ENCODE results near the gene TMEM270.

The TMEM270 gene

DNA sequence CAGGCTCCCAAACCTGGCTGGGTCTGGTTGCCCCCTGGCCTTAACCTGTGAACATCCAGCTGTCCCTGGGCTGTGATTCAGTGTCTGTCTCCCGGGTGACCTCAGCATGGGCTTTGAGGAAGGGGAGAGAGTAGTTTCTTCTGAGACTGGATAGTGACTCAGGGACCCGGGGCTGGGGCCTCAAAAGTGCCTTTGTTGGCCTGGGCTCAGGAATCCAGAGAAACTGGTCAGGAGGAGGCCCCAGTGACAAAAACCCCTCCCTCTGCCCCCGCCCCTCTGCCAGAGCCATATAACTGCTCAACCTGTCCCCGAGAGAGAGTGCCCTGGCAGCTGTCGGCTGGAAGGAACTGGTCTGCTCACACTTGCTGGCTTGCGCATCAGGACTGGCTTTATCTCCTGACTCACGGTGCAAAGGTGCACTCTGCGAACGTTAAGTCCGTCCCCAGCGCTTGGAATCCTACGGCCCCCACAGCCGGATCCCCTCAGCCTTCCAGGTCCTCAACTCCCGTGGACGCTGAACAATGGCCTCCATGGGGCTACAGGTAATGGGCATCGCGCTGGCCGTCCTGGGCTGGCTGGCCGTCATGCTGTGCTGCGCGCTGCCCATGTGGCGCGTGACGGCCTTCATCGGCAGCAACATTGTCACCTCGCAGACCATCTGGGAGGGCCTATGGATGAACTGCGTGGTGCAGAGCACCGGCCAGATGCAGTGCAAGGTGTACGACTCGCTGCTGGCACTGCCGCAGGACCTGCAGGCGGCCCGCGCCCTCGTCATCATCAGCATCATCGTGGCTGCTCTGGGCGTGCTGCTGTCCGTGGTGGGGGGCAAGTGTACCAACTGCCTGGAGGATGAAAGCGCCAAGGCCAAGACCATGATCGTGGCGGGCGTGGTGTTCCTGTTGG, 30.0 kb upstream of the TMEM270 start, which contains the start of gene CLDN4:
Gene CLDN4 (plus strand): TSS at position 316 of the 903 bp plus-strand sequence. CDS start 206 bp downstream, at position 522.
- Histone ChIP-seq H3K36me3 (ENCODE audit: control insufficient read depth, insufficient read depth, low read length) (no peaks in the 10 kb centered on the region), H3K27me3 (replicated peaks; ENCODE audit: control insufficient read depth, insufficient read depth, low read length) (no peaks in the 10 kb centered on the region; the same call in 1 of the 2 replicates), H3K4me3 (replicated peaks; ENCODE audit: low read depth, low read length) (no peak within 1 kb of the TSS)
- DNase-seq (ENCODE audit: extremely low read depth, insufficient read length) = no peak
- TF ChIP-seq, protein P1, sequence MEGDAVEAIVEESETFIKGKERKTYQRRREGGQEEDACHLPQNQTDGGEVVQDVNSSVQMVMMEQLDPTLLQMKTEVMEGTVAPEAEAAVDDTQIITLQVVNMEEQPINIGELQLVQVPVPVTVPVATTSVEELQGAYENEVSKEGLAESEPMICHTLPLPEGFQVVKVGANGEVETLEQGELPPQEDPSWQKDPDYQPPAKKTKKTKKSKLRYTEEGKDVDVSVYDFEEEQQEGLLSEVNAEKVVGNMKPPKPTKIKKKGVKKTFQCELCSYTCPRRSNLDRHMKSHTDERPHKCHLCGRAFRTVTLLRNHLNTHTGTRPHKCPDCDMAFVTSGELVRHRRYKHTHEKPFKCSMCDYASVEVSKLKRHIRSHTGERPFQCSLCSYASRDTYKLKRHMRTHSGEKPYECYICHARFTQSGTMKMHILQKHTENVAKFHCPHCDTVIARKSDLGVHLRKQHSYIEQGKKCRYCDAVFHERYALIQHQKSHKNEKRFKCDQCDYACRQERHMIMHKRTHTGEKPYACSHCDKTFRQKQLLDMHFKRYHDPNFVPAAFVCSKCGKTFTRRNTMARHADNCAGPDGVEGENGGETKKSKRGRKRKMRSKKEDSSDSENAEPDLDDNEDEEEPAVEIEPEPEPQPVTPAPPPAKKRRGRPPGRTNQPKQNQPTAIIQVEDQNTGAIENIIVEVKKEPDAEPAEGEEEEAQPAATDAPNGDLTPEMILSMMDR (IDR thresholded peaks at IDR 0.05; ENCODE audit: insufficient read depth, low read length, poor library complexity, severe bottlenecking) = no peak

DNA sequence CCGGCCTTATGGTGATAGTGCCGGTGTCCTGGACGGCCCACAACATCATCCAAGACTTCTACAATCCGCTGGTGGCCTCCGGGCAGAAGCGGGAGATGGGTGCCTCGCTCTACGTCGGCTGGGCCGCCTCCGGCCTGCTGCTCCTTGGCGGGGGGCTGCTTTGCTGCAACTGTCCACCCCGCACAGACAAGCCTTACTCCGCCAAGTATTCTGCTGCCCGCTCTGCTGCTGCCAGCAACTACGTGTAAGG, 29.4 kb upstream of the TMEM270 start:
- no peaks in the 10 kb centered on the region for H3K36me3 ChIP-seq (ENCODE audit: control insufficient read depth, insufficient read depth, low read length)
- H3K4me3 ChIP-seq (replicated peaks; ENCODE audit: low read depth, low read length) = no peak overlapping the region
- TF ChIP-seq, protein P1 (IDR thresholded peaks at IDR 0.05; ENCODE audit: insufficient read depth, low read length, poor library complexity, severe bottlenecking) = no peak
- no peak for DNase-seq (ENCODE audit: extremely low read depth, insufficient read length)
- no peaks in the 10 kb centered on the region; the same call in 1 of the 2 replicates for H3K27me3 ChIP-seq (replicated peaks; ENCODE audit: control insufficient read depth, insufficient read depth, low read length)

DNA sequence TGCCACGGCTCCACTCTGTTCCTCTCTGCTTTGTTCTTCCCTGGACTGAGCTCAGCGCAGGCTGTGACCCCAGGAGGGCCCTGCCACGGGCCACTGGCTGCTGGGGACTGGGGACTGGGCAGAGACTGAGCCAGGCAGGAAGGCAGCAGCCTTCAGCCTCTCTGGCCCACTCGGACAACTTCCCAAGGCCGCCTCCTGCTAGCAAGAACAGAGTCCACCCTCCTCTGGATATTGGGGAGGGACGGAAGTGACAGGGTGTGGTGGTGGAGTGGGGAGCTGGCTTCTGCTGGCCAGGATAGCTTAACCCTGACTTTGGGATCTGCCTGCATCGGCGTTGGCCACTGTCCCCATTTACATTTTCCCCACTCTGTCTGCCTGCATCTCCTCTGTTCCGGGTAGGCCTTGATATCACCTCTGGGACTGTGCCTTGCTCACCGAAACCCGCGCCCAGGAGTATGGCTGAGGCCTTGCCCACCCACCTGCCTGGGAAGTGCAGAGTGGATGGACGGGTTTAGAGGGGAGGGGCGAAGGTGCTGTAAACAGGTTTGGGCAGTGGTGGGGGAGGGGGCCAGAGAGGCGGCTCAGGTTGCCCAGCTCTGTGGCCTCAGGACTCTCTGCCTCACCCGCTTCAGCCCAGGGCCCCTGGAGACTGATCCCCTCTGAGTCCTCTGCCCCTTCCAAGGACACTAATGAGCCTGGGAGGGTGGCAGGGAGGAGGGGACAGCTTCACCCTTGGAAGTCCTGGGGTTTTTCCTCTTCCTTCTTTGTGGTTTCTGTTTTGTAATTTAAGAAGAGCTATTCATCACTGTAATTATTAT, 28.9 kb upstream of the TMEM270 start:
- Histone ChIP-seq H3K27me3 (replicated peaks; ENCODE audit: control insufficient read depth, insufficient read depth, low read length) (no peaks in the 10 kb centered on the region; the same call in 1 of the 2 replicates), H3K4me3 (replicated peaks; ENCODE audit: low read depth, low read length) (no peak overlapping the region), H3K36me3 (ENCODE audit: control insufficient read depth, insufficient read depth, low read length) (no peaks in the 10 kb centered on the region)
- TF ChIP-seq, protein P1 (IDR thresholded peaks at IDR 0.05; ENCODE audit: insufficient read depth, low read length, poor library complexity, severe bottlenecking) = no peak
- no peak for DNase-seq (ENCODE audit: extremely low read depth, insufficient read length)

DNA sequence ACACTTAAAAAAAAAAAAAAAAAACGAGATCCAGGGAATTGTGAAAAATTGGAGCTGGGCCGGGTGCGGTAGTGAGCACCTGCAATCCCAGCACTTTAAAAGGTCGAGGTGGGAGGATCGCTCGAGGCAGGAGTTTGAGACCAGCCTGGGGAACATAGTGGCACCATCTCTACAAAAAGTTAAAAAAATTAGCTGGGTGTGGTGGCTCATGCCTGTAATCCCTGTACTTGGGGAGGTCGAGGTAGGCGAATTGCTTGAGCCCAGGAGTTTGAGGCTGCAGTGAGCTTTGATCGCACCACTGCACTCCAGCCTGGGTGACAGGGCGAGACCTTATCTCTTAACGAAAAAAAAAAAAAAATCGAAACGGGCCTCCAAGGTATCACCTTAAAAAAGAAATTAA, 28.2 kb upstream of the TMEM270 start:
- Histone ChIP-seq H3K36me3 (ENCODE audit: control insufficient read depth, insufficient read depth, low read length) (no peaks in the 10 kb centered on the region), H3K4me3 (replicated peaks; ENCODE audit: low read depth, low read length) (no peak overlapping the region), H3K27me3 (replicated peaks; ENCODE audit: control insufficient read depth, insufficient read depth, low read length) (no peaks in the 10 kb centered on the region; the same call in 1 of the 2 replicates)
- DNase-seq (ENCODE audit: extremely low read depth, insufficient read length) = no peak
- TF ChIP-seq, protein P1 (IDR thresholded peaks at IDR 0.05; ENCODE audit: insufficient read depth, low read length, poor library complexity, severe bottlenecking) = no peak

DNA sequence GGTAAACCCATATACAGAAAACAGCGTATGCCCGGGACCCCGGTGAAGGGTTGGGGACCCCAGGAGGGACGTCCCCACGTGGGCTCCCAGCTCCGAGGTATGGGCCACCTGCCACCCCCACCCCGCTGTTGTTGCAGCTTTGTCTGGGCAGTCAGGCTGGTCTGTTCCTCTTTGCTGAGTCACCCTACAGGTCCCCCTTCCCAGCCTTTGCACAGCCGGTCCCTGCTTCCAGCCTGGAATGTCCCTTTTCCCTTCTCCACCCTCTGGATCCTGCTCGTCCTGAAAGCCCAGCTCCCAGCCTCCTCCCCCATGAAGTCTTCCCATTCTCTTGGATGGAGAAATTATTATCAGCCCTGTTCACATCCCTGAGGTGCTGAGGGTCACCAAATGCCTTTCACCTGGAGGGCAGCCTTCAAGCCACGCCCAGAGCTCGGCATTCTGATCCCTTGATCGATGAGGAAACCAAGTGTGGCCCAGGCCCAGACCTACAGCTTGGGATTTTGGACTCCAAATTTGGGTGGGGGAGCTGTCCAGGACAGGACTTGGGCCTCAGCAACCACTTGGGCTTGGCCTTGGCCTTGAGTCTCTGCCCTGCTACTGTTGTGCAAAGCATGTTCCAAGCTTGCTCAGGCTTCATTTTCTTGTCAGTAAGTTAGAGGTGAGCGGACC, 27.6 kb upstream of the TMEM270 start:
- Histone ChIP-seq H3K27me3 (replicated peaks; ENCODE audit: control insufficient read depth, insufficient read depth, low read length) (no peaks in the 10 kb centered on the region), H3K4me3 (replicated peaks; ENCODE audit: low read depth, low read length) (no peak overlapping the region), H3K36me3 (ENCODE audit: control insufficient read depth, insufficient read depth, low read length) (no peaks in the 10 kb centered on the region)
- no peak for DNase-seq (ENCODE audit: extremely low read depth, insufficient read length)
- TF ChIP-seq, protein P1 (IDR thresholded peaks at IDR 0.05; ENCODE audit: insufficient read depth, low read length, poor library complexity, severe bottlenecking) = no peak

All from GM06990 (cell line).